RKO (cell line): ENCODE results near the gene METTL9.
A peak's percentile ranks its signal among the peaks of the same experiment; 100 is the strongest.
"Not testable (repeated sequence)": the region's sequence is repeated elsewhere in the genome, so short reads cannot be mapped to it uniquely, and the experiment has no call there.

Source experiments
- DNase-seq: peaks from one replicate; pipeline ENCODE4 v3.0.0-alpha.2; 2016; ENCODE audit warnings: low spot score

The METTL9 gene

GRCh38 chr16:21637032-21637968 is 37.9 kb downstream of the METTL9 start:
- peak; percentile 3 for DNase-seq

- peak; percentile 42 for DNase-seq
Measured at GRCh38 chr16:21638573-21638975, 39.2 kb downstream of the METTL9 start.

GRCh38 chr16:21639493-21639892 is 40.1 kb downstream of the METTL9 start:
- DNase-seq: no peak

GRCh38 chr16:21641916-21642315 is 42.5 kb downstream of the METTL9 start:
- DNase-seq: no peak

- no peak for DNase-seq
Measured at GRCh38 chr16:21642861-21643260, 43.5 kb downstream of the METTL9 start.

GRCh38 chr16:21643785-21644184 is 44.4 kb downstream of the METTL9 start:
- no peak for DNase-seq

GRCh38 chr16:21644674-21645073 is 45.3 kb downstream of the METTL9 start:
- DNase-seq: no peak

GRCh38 chr16:21645261-21645721 is 45.9 kb downstream of the METTL9 start:
- DNase-seq: no peak

GRCh38 chr16:21646091-21646490 is 46.7 kb downstream of the METTL9 start:
- DNase-seq: no peak

GRCh38 chr16:21646721-21647561 is 47.6 kb downstream of the METTL9 start:
- no peak for DNase-seq

- DNase-seq: no peak
Measured at GRCh38 chr16:21647562-21648164, 48.3 kb downstream of the METTL9 start.

- DNase-seq: not testable (repeated sequence)
Measured at GRCh38 chr16:21649826-21650406, 50.5 kb downstream of the METTL9 start.

GRCh38 chr16:21650521-21650920 is 51.1 kb downstream of the METTL9 start:
- DNase-seq: no peak

- no peak for DNase-seq
Measured at GRCh38 chr16:21651515-21651914, 52.1 kb downstream of the METTL9 start.

GRCh38 chr16:21652453-21652852 is 53.1 kb downstream of the METTL9 start, which contains the start of gene IGSF6:
Gene IGSF6 (minus strand): TSS chr16:21652608. CDS start chr16:21652598, 10 bp downstream.
- no peak for DNase-seq

- DNase-seq: no peak
Measured at GRCh38 chr16:21653571-21653970, 54.2 kb downstream of the METTL9 start.

- no peak for DNase-seq
Measured at GRCh38 chr16:21654466-21654865, 55.1 kb downstream of the METTL9 start.

- DNase-seq: no peak
Measured at GRCh38 chr16:21654881-21655280, 55.5 kb downstream of the METTL9 start.

GRCh38 chr16:21656795-21657768 is 57.7 kb downstream of the METTL9 start:
- DNase-seq: peak; percentile 65

GRCh38 chr16:21659124-21659523 is 59.7 kb downstream of the METTL9 start:
- no peak for DNase-seq
